Right lobe of liver (tissue), 4 donors: ENCODE data around the gene ATP8B3.

ENCODE experiments used
- POLR2A ChIP-seq: fragments of 450-650 bp; IDR thresholded peaks from one replicate; pipeline ENCODE4 v1.6.1; 2017; ENCODE audit warnings: antibody characterized with exemption, mild to moderate bottlenecking
- TF ChIP-seq, protein P1 (sequence below), 4 donors: fragments of 200-600 bp in 3 of 4; fragments of 450-650 bp in 1 of 4; IDR thresholded peaks; one replicate each; pipeline versions ENCODE4 v1.5.1 to v1.8.0; 2016 to 2022; ENCODE audit warnings: antibody characterized with exemption in 4 of 4, mild to moderate bottlenecking in 2 of 4
- donor health status: DM: no; HTN: no; CAD: no.
- donor health status: DM: no; HTN: no; CAD: no.
- donor health status: DM: no; HTN: yes; CAD: no.

DNA sequence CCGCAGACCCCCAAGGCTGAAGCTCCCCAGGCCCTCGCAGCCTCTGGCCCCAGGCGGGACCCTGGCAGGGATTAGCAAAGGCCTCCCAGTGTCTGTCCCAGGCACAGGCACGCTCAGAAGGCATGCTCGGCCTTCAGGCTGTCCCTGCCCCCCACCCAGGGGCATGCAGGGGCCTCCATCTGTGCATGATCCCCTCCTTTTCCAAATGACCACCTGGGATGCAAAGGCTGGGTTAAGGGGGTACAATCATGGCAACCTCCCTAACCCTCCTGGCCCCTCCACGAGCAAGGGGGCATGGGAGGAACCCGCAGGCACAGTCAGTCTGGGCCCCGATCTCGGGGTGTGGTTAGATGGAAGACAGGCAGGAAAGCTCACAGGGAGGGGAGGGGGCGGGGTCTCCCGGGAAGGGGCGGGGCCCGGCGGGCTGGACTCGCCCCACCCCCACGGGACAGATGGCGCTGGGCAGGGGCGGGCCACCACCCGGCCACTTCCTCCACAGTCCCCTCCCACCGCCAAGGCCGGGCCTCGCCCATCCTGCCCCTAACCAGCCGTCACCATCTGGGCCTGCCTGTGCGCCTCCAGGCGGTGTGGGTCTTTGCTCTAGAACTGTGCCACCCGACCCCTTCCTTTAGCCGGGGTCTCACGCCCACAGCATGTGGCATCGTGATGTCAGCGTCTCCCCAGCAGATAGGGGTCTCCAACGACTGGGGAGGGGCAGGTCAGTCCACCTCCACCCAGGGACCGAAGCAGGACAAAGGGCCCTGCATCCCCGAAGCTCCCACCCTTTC is 43.2 kb upstream of the ATP8B3 start:
- peak; percentile 50 for TF ChIP-seq POLR2A
- TF ChIP-seq, protein P1, sequence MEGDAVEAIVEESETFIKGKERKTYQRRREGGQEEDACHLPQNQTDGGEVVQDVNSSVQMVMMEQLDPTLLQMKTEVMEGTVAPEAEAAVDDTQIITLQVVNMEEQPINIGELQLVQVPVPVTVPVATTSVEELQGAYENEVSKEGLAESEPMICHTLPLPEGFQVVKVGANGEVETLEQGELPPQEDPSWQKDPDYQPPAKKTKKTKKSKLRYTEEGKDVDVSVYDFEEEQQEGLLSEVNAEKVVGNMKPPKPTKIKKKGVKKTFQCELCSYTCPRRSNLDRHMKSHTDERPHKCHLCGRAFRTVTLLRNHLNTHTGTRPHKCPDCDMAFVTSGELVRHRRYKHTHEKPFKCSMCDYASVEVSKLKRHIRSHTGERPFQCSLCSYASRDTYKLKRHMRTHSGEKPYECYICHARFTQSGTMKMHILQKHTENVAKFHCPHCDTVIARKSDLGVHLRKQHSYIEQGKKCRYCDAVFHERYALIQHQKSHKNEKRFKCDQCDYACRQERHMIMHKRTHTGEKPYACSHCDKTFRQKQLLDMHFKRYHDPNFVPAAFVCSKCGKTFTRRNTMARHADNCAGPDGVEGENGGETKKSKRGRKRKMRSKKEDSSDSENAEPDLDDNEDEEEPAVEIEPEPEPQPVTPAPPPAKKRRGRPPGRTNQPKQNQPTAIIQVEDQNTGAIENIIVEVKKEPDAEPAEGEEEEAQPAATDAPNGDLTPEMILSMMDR (IDR thresholded peaks at IDR 0.05) = no peak
